PC-9 (cell line): Measurements from ENCODE around the gene SLC6A8. TPM values are rescaled to one million over a fixed set of nuclear protein-coding genes. Genes with fewer than 3 reads are reported as not detected.

ENCODE experiments used
- BruUV-seq: library from RNA; stranded (reverse); fragments of 400-500 nt; replicated peaks from 2 replicates; lab custom pipeline; 2021; lab: Mats Ljungman, UMichigan
- CTCF ChIA-PET: fragments of 300-600 bp; sonication (Branson Sonifier 250); formaldehyde crosslinking; loops from one replicate; lab custom pipeline; 2022; ENCODE audit warnings: antibody characterized with exemption; lab: Charles Lee
- POLR2A ChIA-PET: fragments of 300-600 bp; sonication (Branson Sonifier 250); formaldehyde crosslinking; loops from one replicate; lab custom pipeline; 2022; ENCODE audit warnings: antibody characterized with exemption; ENCODE audit not compliant: unreplicated experiment; lab: Charles Lee
- DNase-seq, 2 experiments: peaks; one replicate each; pipeline versions ENCODE4 v3.0.0 to v3.0.0-alpha.2; 2015 to 2022; ENCODE audit warnings: mixed read lengths in 1 of 2
- H2AFZ ChIP-seq: fragments of 200-600 bp; sonication (generic); 2 replicates; pipeline ENCODE4 v1.8.1; 2017; ENCODE audit warnings: antibody characterized with exemption
- H3F3A ChIP-seq: fragments of 200-600 bp; sonication (generic); 2 replicates; pipeline ENCODE4 v1.8.1; 2017; ENCODE audit warnings: antibody characterized with exemption, mild to moderate bottlenecking, low read depth; ENCODE audit not compliant: insufficient read depth
- H3K27ac ChIP-seq: fragments of 200-600 bp; sonication (generic); 2 replicates; pipeline ENCODE4 v1.6.1; 2016; ENCODE audit warnings: mixed run types
- H3K27me3 ChIP-seq: fragments of 200-600 bp; sonication (generic); 2 replicates; pipeline ENCODE4 v1.6.1; 2016; ENCODE audit warnings: low read depth, mixed run types; ENCODE audit not compliant: insufficient read depth
- H3K36me3 ChIP-seq: fragments of 200-600 bp; sonication (generic); 2 replicates; pipeline ENCODE4 v1.6.1; 2016; ENCODE audit warnings: low read depth, mixed run types
- H3K4me1 ChIP-seq: fragments of 200-600 bp; sonication (generic); replicated peaks from 2 replicates; pipeline ENCODE4 v1.6.1; 2016; ENCODE audit warnings: mixed run types; ENCODE audit not compliant: insufficient read depth
- H3K4me2 ChIP-seq: fragments of 200-600 bp; sonication (generic); 2 replicates; pipeline ENCODE4 v1.6.1; 2017; ENCODE audit warnings: mixed run types
- H3K4me3 ChIP-seq: fragments of 200-600 bp; sonication (generic); 2 replicates; pipeline ENCODE4 v1.6.1; 2016; ENCODE audit warnings: mixed run types
- H3K79me2 ChIP-seq: fragments of 200-600 bp; sonication (generic); 2 replicates; pipeline ENCODE4 v1.6.1; 2017; ENCODE audit warnings: low read depth, mixed run types
- H3K9me2 ChIP-seq: fragments of 200-600 bp; sonication (generic); 2 replicates; pipeline ENCODE4 v1.8.1; 2017; ENCODE audit warnings: mild to moderate bottlenecking; ENCODE audit not compliant: insufficient read depth
- H3K9me3 ChIP-seq: fragments of 200-600 bp; sonication (generic); 2 replicates; pipeline ENCODE4 v1.8.1; 2016; ENCODE audit warnings: low read depth; ENCODE audit not compliant: insufficient read depth
- H4K20me1 ChIP-seq: fragments of 200-600 bp; sonication (generic); 2 replicates; pipeline ENCODE4 v1.8.1; 2017; ENCODE audit not compliant: insufficient read depth
- EZH2 ChIP-seq: fragments of 200-600 bp; sonication (generic); IDR thresholded peaks from 2 replicates; pipeline ENCODE4 v1.8.0; 2017; ENCODE audit warnings: antibody characterized with exemption, low read depth
- intact Hi-C: fragments of 100-400 bp; cut with micrococcal nuclease; formaldehyde crosslinking; loops from one replicate; pipeline ENCODE4 v1.10.0; 2022; ENCODE audit not compliant: unreplicated experiment
- total RNA-seq: library from RNA; stranded (reverse); gene quantifications from 2 replicates; pipeline ENCODE4 v1.2.3, GENCODE V29; 2021
- TF ChIP-seq, protein P1 (sequence below): fragments of 200-600 bp; sonication (generic); conservative IDR thresholded peaks from 2 replicates; pipeline ENCODE4 v1.6.1; 2017; ENCODE audit warnings: mixed run types, antibody characterized with exemption, mild to moderate bottlenecking, moderate library complexity

The SLC6A8 gene
- total RNA-seq, 1 experiment from 2014 or later, result 40.5 TPM

DNA sequence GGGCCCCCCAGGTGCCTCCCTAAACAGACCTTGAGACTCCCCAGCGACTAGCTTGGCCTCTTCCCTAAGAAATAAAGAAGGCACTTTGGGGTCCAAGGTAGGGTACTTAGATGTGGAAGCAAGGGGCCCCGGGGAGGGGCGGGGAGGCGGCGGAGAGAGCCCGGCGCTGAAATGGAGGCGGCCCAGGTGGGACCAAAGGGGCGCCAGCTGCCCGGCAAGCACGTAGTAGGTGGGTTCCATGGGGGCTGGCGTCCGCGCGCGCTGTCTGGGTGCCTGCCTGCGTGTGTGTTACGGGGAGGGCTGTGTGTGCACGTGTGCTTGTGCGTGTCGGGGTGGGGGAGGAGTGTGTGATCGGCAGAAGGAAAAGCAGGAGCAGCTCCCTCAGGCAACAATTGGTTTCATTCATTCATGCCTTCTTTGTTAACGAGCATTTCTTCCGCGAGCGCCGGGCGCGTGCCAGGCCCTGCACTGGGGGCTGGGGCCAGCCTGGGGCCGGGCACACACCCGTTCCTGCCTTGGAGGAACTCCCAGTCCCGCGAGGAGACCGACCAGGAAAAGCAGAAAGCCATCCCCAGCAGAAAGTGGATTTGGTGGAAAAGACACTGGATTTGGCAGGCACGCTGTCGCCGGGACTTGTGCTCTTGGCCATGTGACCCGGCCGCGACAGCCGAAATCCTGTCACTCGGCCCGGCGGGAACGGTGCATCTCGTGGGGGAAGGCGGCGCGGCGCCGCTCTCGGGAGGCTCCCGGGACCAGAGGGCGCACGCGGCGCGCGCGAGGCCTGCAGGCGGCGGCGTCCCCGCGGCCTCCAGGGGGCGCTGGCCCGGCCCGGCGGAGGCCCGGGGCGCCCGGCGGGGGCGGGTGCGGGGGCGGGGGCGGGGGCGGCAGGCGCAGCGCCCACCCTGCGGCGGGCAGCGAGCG is 44.0 kb upstream of the SLC6A8 start:
- POLR2A ChIA-PET, result no interaction called here
- H3F3A ChIP-seq, result no peaks in the 10 kb centered on the region
- H3K4me2 ChIP-seq, result peak overlapping the region; percentile 28; the same call in 1 of the 2 replicates
- intact Hi-C loops, result no loop called here
- H3K27me3 ChIP-seq, result peaks cover 15% of the 10 kb centered on the region
- CTCF ChIA-PET, result no interaction called here
- H3K4me1 ChIP-seq, result peaks cover 9% of the 10 kb centered on the region
- BruUV-seq, result no TSS peak
- TF ChIP-seq EZH2, result no peak
- TF ChIP-seq, protein P1, sequence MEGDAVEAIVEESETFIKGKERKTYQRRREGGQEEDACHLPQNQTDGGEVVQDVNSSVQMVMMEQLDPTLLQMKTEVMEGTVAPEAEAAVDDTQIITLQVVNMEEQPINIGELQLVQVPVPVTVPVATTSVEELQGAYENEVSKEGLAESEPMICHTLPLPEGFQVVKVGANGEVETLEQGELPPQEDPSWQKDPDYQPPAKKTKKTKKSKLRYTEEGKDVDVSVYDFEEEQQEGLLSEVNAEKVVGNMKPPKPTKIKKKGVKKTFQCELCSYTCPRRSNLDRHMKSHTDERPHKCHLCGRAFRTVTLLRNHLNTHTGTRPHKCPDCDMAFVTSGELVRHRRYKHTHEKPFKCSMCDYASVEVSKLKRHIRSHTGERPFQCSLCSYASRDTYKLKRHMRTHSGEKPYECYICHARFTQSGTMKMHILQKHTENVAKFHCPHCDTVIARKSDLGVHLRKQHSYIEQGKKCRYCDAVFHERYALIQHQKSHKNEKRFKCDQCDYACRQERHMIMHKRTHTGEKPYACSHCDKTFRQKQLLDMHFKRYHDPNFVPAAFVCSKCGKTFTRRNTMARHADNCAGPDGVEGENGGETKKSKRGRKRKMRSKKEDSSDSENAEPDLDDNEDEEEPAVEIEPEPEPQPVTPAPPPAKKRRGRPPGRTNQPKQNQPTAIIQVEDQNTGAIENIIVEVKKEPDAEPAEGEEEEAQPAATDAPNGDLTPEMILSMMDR, result no peak; the same call in 1 of the 2 replicates
- no peaks in the 10 kb centered on the region for H3K9me2 ChIP-seq
- no peak overlapping the region for H2AFZ ChIP-seq
- H3K9me3 ChIP-seq, result no peaks in the 10 kb centered on the region
- no peak for DNase-seq
- H3K79me2 ChIP-seq, result no peaks in the 10 kb centered on the region
- H3K27ac ChIP-seq, result no peak overlapping the region
- H3K36me3 ChIP-seq, result no peaks in the 10 kb centered on the region
- H3K4me3 ChIP-seq, result no peak overlapping the region
- no peaks in the 10 kb centered on the region for H4K20me1 ChIP-seq

- H3K4me1 ChIP-seq, result peaks cover 9% of the 10 kb centered on the region
- POLR2A ChIA-PET, result no interaction called here
- H3K79me2 ChIP-seq, result no peaks in the 10 kb centered on the region
- no peaks in the 10 kb centered on the region for H3K36me3 ChIP-seq
- no peak for DNase-seq
- H2AFZ ChIP-seq, result no peak overlapping the region
- H3F3A ChIP-seq, result no peaks in the 10 kb centered on the region
- no peaks in the 10 kb centered on the region for H4K20me1 ChIP-seq
- no peak overlapping the region for H3K4me3 ChIP-seq
- no peak overlapping the region for H3K27ac ChIP-seq
- CTCF ChIA-PET, result no interaction called here
- H3K9me3 ChIP-seq, result no peaks in the 10 kb centered on the region
- TF ChIP-seq, protein P1, result no peak
- TF ChIP-seq EZH2, result no peak
- no peak overlapping the region for H3K4me2 ChIP-seq
- intact Hi-C loops, result loop anchor here (5.0 kb wide), 1 partner anchor 32 kb away; no protein-coding TSS in a partner anchor
- no TSS peak for BruUV-seq
- H3K9me2 ChIP-seq, result no peaks in the 10 kb centered on the region
- H3K27me3 ChIP-seq, result peaks cover 15% of the 10 kb centered on the region
Measured at GRCh38 chrX:153644356-153645125, 43.2 kb upstream of the SLC6A8 start.

- no peaks in the 10 kb centered on the region for H3K36me3 ChIP-seq
- no peak overlapping the region for H3K27ac ChIP-seq
- H3K79me2 ChIP-seq, result no peaks in the 10 kb centered on the region
- TF ChIP-seq EZH2, result no peak
- TF ChIP-seq, protein P1, result no peak
- ChIA-PET CTCF (no interaction called here), POLR2A (no interaction called here)
- intact Hi-C loops, result loop anchor here (5.0 kb wide), 1 partner anchor 33 kb away; no protein-coding TSS in a partner anchor
- no peak overlapping the region for H3K4me3 ChIP-seq
- peaks cover 11% of the 10 kb centered on the region for H3K27me3 ChIP-seq
- no peaks in the 10 kb centered on the region for H3K9me2 ChIP-seq
- no peaks in the 10 kb centered on the region for H4K20me1 ChIP-seq
- no peaks in the 10 kb centered on the region for H3K9me3 ChIP-seq
- no TSS peak for BruUV-seq
- DNase-seq, result no peak
- H3F3A ChIP-seq, result no peaks in the 10 kb centered on the region
- H3K4me1 ChIP-seq, result peaks cover 9% of the 10 kb centered on the region
- H3K4me2 ChIP-seq, result no peak overlapping the region
- no peak overlapping the region for H2AFZ ChIP-seq
Measured at GRCh38 chrX:153645151-153645550, 42.6 kb upstream of the SLC6A8 start.
